ENCODE results near the gene METAP1D.

DNA sequence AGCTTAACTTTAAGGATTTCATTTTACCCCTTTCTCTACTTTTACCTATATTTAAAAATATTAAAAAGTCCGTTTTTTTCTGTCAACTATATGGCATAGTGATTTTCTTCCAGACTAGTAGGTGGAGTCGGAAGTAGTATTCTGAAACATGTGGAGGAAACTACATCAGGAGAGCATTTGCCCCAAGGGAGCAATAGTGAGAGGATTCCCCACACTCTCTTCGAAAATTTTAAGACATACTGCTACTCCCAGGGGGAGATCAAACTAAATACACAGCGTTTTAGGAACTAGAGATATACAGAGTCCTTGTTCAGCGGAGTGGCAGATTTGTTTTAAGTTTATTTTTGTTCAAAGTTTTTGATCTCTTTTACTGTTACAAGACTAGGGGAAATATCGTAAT is 40.6 kb downstream of the METAP1D start:
- TF ChIP-seq, protein P1, sequence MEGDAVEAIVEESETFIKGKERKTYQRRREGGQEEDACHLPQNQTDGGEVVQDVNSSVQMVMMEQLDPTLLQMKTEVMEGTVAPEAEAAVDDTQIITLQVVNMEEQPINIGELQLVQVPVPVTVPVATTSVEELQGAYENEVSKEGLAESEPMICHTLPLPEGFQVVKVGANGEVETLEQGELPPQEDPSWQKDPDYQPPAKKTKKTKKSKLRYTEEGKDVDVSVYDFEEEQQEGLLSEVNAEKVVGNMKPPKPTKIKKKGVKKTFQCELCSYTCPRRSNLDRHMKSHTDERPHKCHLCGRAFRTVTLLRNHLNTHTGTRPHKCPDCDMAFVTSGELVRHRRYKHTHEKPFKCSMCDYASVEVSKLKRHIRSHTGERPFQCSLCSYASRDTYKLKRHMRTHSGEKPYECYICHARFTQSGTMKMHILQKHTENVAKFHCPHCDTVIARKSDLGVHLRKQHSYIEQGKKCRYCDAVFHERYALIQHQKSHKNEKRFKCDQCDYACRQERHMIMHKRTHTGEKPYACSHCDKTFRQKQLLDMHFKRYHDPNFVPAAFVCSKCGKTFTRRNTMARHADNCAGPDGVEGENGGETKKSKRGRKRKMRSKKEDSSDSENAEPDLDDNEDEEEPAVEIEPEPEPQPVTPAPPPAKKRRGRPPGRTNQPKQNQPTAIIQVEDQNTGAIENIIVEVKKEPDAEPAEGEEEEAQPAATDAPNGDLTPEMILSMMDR (IDR thresholded peaks at IDR 0.05), result no peak
- TF ChIP-seq CEBPB (IDR thresholded peaks at IDR 0.05) (no peak), MAX (IDR thresholded peaks at IDR 0.05) (no peak)
